ENCODE results near the gene AGAP2. TPM values are rescaled to one million over a fixed set of nuclear protein-coding genes. Genes with fewer than 3 reads are reported as not detected.

AGAP2 gene
- total and polyA plus RNA-seq, 9 of the 15 experiments (the other 6 are each of a cell fraction or from before 2014, with no cell fraction given): 0.04 to 0.77 (median 0.28) TPM; not detected in 1

GRCh38 chr12:57753756-57754337 lies 15.3 kb upstream of the AGAP2 start:
- POLR2A ChIA-PET: interaction anchor here (0.9 to 1.0 kb wide), 4 partner anchors 8 to 22 kb away, joined by 3 to 5 read pairs (median 3); partner anchors contain the start of genes EEF1AKMT3 and METTL1
- TF ChIP-seq RFX7 (CRISPR knock-in tag; IDR thresholded peaks at IDR 0.05) (no peak), LEF1 (IDR thresholded peaks at IDR 0.05) (0 out of 2 replicates have a peak, but pooled peaks have one; percentile 18), NCOA4 (IDR thresholded peaks at IDR 0.05; ENCODE audit: partially characterized antibody) (no peak), POLR2H (tag; IDR thresholded peaks at IDR 0.05; ENCODE audit: low read depth) (no peak), ZNF318 (IDR thresholded peaks at IDR 0.05; ENCODE audit: borderline replicate concordance in 1 of 2, low read depth in 1 of 2) (no peak), TCF3 (CRISPR knock-in tag; IDR thresholded peaks at IDR 0.05) (peak; percentile 27), ARID1B (IDR thresholded peaks at IDR 0.05) (peak; percentile 27; the same call in 1 of the 2 replicates), ZNF511 (CRISPR knock-in tag; IDR thresholded peaks at IDR 0.05) (no peak), KAT7 (CRISPR knock-in tag; IDR thresholded peaks at IDR 0.05; ENCODE audit: borderline replicate concordance) (no peak), CBFA2T3 (IDR thresholded peaks at IDR 0.05) (peak; percentile 19; the same call in 1 of the 2 replicates), MTA2 (IDR thresholded peaks at IDR 0.05; ENCODE audit: low read depth) (no peak)

More at GRCh38 chr12:57753756-57754337, 15.3 kb upstream of the AGAP2 start:
- H3K9me1 ChIP-seq (ENCODE audit: control insufficient read depth, insufficient read depth, low read length): no peaks in the 10 kb centered on the region
- peak overlapping the region; percentile 94 for H3K4me2 ChIP-seq (ENCODE audit: insufficient read depth, low read length)
- no peaks in the 10 kb centered on the region for H3K27me3 ChIP-seq (ENCODE audit: control insufficient read depth in 2 of 2, insufficient read depth in 2 of 2, low read length in 2 of 2)
- H3K9me3 ChIP-seq (replicated peaks; ENCODE audit: control insufficient read depth, insufficient read depth, low read depth, low read length): no peaks in the 10 kb centered on the region
- H3K9ac ChIP-seq (ENCODE audit: insufficient read depth in 1 of 2, low read depth in 2 of 2, low read length in 2 of 2): peak overlapping the region in 1 of 2 experiments; percentile 41; a peak in 1 of 4 replicates
- peak overlapping the region; percentile 64 for H2AFZ ChIP-seq (ENCODE audit: low read depth, low read length)
- peak overlapping the region; percentile 71 for H3K27ac ChIP-seq (ENCODE audit: extremely low read depth, low read depth, low read length)
- FAIRE-seq (peak; percentile 67), ATAC-seq (no peak), DNase-seq (ENCODE audit: extremely low read depth in 1 of 4, low spot score in 3 of 4) (peak in 1 of 4 experiments; percentile 68)
- peaks cover 39% of the 10 kb centered on the region for H3K36me3 ChIP-seq (ENCODE audit: control insufficient read depth, insufficient read depth, low read length)
- BruUV-seq (replicated peaks): no TSS peak
- H3K4me3 ChIP-seq: 0 out of 2 replicates have a peak overlapping the region, but pooled peaks have one; percentile 9
- H3K4me1 ChIP-seq (replicated peaks in 1 of 2; ENCODE audit: control insufficient read depth in 2 of 2, insufficient read depth in 2 of 2, low read length in 2 of 2): peaks cover 39 to 40% of the 10 kb centered on the region in 2 experiments
- intact Hi-C loops (cut with micrococcal nuclease): loop anchor here (2.0 kb wide), 1 partner anchor 19 kb away; the partner anchor contains the start of genes EEF1AKMT3 and METTL1
- CTCF ChIA-PET (ENCODE audit: low intra/inter-chr PET ratio): no interaction called here
- in situ Hi-C loops (cut with MboI): no loop called here
- 29% methylated on average over 1 of the region's 1 CpG for WGBS (ENCODE audit: insufficient coverage, low coverage, missing lambda C conversion rate)
- H3K79me2 ChIP-seq (ENCODE audit: control insufficient read depth, insufficient read depth, low read length): peaks cover 47% of the 10 kb centered on the region
- no peaks in the 10 kb centered on the region for H4K20me1 ChIP-seq (replicated peaks; ENCODE audit: control insufficient read depth, insufficient read depth, low read length)
